Stimulated activated naive CD8-positive, alpha-beta T cell treated with anti-CD3 and anti-CD28 coated beads, Interleukin-15, Interleukin-2, amounts not matched to agents 100 ng/mL and 50 ng/mL, for 24 hours (primary cell): ENCODE measurements around the gene SLC22A23.

ENCODE experiments used
- H3K27ac Mint-ChIP-seq: one replicate; pipeline ENCODE4 v1.8.0; 2021; ENCODE audit warnings: mild to moderate bottlenecking, mixed read lengths
- H3K27me3 Mint-ChIP-seq: one replicate; pipeline ENCODE4 v1.8.0; 2021; ENCODE audit warnings: mixed read lengths
- H3K36me3 Mint-ChIP-seq: one replicate; pipeline ENCODE4 v1.8.0; 2021; ENCODE audit warnings: low read depth, mixed read lengths
- H3K4me1 Mint-ChIP-seq: one replicate; pipeline ENCODE4 v1.8.0; 2021; ENCODE audit warnings: low read depth, mixed read lengths
- H3K4me3 Mint-ChIP-seq: one replicate; pipeline ENCODE4 v1.8.0; 2021; ENCODE audit warnings: mild to moderate bottlenecking, mixed read lengths
- H3K9me3 Mint-ChIP-seq: one replicate; pipeline ENCODE4 v1.8.0; 2021; ENCODE audit warnings: mixed read lengths

The SLC22A23 gene

DNA sequence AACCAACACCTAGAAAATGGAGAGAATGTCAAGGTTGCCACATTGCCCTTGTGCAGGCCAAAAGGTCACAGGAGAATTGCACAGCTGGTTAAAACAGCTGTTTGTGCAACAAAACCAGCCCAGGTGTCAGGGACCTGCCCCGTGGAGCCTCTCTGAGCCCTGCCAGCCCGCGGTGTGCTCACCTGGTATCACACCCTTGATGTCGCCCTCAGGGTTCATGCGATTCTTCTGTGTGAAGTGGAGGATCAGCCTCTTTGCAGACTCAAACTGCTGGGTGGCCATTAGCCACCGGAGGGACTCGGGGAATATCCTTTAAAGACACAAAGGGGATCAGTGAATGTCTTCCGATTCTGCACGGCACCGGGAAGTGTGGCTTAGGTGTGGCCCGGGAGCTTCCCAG, 158.9 kb downstream of the SLC22A23 start:
- no peak overlapping the region for H3K27ac Mint-ChIP-seq
- no peaks in the 10 kb centered on the region for H3K4me1 Mint-ChIP-seq
- no peaks in the 10 kb centered on the region for H3K36me3 Mint-ChIP-seq
- H3K4me3 Mint-ChIP-seq, result no peak overlapping the region
- peaks cover 10% of the 10 kb centered on the region for H3K27me3 Mint-ChIP-seq
- no peaks in the 10 kb centered on the region for H3K9me3 Mint-ChIP-seq

DNA sequence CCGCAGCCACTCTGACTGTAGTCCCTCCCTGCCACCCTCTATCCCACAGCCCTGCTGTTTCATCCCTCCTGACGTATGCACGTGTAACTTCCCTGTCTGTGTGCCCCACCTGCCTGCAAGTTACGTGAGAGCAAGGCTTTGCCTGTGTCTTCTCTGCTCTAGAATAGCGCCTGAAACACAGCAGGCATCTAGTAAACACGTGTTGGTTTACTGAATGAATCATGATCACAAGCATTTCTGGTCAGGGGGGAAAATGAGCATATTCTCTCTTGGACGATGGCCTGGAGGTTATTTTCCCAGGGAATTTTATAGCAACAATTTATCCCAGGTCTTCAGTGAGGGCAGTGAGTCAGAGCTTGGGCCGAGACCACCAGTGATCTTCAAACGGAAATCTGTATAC, 159.8 kb downstream of the SLC22A23 start:
- H3K4me3 Mint-ChIP-seq, result no peak overlapping the region
- no peaks in the 10 kb centered on the region for H3K9me3 Mint-ChIP-seq
- no peaks in the 10 kb centered on the region for H3K4me1 Mint-ChIP-seq
- no peak overlapping the region for H3K27ac Mint-ChIP-seq
- no peaks in the 10 kb centered on the region for H3K36me3 Mint-ChIP-seq
- peaks cover 1% of the 10 kb centered on the region for H3K27me3 Mint-ChIP-seq

DNA sequence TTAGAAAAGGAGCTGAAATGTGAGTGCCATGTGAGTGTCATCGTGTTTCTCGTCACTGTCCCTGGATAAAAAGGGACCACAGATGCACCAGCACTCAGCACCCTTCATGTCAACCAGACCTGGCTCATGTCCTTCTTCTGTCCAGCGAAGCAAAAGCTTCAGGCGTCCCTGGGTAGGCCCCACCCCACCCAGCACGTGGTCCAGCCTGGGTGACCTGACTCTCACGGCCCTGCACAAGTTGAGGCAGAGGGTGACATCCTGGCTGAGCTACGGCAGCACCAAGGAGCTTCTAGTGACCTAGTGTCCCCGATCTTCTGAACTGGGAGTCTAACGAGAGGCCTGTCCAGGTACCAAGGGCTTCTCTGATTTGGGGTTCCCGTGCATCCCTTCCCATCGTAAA, 160.3 kb downstream of the SLC22A23 start:
- Mint-ChIP-seq H3K27me3 (no peaks in the 10 kb centered on the region), H3K9me3 (no peaks in the 10 kb centered on the region), H3K36me3 (no peaks in the 10 kb centered on the region), H3K4me3 (no peak overlapping the region), H3K27ac (no peak overlapping the region), H3K4me1 (no peaks in the 10 kb centered on the region)

DNA sequence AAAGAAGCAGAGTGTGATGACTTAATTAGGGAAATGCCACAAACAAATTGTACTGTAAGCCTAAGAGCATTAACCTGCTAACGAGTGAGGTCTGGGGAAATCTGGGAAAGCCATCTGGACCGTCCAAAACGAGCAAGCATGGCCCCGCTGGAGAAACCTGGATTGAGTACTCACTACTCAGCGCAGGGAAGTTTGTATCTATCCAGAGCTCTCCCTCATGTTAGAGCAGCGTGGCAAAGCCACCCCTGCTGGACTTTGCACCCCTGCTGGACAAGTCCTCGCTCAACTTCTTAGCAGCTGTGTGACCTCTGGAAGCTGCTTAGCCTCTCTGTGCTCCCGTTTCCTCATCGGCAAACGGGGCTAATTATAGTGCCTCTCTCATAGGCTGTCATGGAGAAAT, 160.8 kb downstream of the SLC22A23 start:
- Mint-ChIP-seq H3K4me3 (no peak overlapping the region), H3K36me3 (no peaks in the 10 kb centered on the region), H3K9me3 (no peaks in the 10 kb centered on the region), H3K27ac (no peak overlapping the region), H3K4me1 (no peaks in the 10 kb centered on the region), H3K27me3 (no peaks in the 10 kb centered on the region)

DNA sequence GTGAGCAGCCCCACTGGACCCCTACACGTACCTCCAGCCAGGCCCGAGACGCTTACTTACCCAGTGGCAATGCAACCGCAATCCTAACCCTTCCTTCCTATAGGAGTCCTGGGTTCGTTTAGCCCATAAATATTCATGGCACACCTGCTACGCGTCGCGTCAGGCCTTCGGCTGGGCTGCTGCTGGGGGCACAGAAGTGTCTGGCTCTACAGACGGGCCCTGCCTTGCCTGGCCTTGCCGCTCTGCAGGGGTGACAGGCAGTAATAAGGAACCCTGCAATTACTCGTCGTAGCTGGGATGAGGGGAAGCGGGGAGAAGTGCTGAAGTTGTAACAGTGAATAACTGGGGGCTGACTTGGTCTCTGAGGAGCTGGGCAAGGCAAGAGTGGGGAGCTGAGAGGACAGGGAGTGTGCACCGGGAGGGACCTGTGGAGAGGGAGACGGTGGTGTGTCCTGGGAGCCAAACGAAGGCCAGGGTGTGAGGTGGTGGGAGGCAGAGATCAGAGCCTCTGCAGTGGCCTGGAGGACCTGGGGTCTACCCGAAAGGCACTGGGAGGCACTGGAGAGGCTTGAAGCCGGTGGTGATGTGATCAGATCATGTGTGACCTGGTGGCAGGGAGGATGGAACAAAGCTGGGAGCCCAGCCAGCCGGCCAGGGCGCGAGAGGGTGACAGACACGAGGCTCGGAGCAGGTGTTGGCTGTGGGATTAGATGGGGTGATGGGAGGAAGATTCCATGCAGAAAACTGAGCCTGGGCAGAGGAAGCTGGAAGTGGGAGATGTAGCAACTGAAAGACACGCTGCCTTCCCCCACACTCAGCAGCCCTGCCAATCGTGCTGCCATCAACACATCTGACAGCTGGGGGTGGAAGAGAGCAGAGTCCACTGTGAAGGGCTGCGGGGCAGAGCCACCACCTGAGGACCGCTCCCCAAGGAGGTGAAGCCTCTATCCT, 161.7 kb downstream of the SLC22A23 start:
- H3K27ac Mint-ChIP-seq, result no peak overlapping the region
- no peak overlapping the region for H3K4me3 Mint-ChIP-seq
- H3K9me3 Mint-ChIP-seq, result no peaks in the 10 kb centered on the region
- no peaks in the 10 kb centered on the region for H3K4me1 Mint-ChIP-seq
- H3K36me3 Mint-ChIP-seq, result no peaks in the 10 kb centered on the region
- H3K27me3 Mint-ChIP-seq, result no peaks in the 10 kb centered on the region

DNA sequence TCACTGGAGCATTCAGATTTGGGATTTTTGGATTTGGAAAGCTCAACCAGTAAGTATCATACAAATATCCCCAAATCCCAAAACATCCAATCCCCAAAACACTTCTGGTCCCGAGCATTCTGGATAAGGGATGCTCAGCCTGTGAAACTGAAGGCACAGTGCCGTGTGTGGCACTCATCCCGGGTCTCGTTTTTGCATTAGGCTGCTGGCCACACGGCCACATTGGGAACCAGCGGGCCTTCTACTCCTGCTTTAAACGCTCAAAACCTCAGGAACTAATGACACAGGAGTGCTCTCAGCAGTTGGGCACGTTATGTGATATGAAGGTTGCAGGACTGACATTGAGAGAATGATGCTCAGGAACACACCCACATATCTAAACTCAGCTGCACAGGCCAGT, 162.5 kb downstream of the SLC22A23 start:
- H3K27me3 Mint-ChIP-seq, result no peaks in the 10 kb centered on the region
- no peaks in the 10 kb centered on the region for H3K9me3 Mint-ChIP-seq
- H3K4me3 Mint-ChIP-seq, result no peak overlapping the region
- no peaks in the 10 kb centered on the region for H3K4me1 Mint-ChIP-seq
- no peak overlapping the region for H3K27ac Mint-ChIP-seq
- H3K36me3 Mint-ChIP-seq, result no peaks in the 10 kb centered on the region

DNA sequence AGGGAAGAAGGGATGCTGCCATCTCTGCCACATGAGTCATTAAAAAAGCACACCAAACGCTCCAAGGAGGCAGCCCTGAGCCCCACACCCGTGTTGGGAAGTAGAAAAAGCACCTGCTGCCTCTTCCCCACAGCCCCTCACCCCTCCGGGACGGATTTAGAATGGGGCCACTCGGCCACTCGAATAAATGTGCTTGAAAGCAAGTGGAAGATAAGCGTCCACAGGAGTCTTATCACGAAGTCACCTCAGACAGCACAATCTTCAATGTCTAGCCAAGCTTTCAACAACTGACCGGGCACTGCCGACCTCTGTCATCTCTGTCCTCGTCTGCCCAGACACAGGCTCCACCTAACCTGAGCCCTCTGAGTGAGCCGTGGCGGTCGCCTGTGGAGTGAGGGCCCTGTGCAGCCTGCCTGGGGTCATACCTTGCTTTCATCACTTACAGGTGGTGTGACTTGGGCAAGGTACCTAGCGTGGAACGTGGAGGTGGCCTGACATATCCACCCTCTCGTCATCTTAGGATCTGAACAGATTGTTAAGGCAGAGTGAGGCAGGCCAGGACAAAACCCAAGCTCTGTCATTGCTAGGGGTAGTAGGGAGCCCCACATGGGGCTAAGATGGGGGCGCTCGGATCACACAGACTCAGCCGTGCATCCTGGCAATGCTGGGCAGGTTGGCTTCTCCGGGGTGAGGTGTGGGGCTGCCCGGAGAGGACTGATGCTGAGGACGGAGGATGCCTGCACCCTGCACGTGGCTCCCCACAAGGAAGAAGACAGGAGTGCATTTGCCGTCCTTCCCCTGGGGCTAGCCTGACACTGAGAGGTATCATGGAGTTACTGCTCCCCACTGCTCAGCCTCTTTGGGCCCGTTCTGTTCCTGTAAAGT, 163.3 kb downstream of the SLC22A23 start:
- Mint-ChIP-seq H3K9me3 (no peaks in the 10 kb centered on the region), H3K4me1 (no peaks in the 10 kb centered on the region), H3K36me3 (no peaks in the 10 kb centered on the region), H3K27me3 (no peaks in the 10 kb centered on the region), H3K4me3 (no peak overlapping the region), H3K27ac (no peak overlapping the region)

DNA sequence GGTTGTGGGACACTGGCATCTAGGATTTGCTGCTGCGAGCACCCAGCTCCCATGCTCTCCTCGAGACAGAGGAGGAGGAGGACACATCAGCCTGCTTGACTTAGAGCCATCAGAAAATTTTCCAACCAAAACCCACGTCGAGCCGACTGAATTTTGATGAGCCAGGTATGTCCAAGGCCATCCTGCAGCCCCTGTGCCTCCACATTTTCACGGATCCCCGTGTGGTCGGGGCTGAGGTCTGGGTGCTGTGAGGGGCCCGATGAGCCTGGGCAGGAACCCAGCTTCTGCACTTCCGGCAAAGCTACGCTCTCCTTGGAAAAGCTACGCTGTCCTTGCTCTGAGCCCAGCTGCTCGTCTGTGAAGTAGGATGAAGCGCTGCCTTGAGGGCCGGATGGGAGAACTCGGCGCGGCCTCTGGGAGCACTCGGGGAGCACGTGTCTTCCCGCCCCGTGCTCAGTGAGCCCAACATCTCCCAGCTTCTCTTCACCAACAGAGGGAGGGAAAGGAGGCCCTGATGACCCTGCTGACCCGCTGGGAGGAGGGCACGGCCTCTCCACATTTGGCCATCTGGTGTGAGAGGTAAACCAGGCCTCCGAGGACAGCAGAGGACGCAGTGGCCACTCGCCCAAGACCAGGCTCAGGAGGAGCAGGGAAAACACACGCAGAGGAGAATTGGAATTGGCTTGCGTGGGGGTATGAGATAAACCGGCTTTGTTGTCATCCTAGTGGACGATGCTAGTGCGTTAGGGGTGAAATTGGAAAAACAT, 164.2 kb downstream of the SLC22A23 start:
- H3K4me1 Mint-ChIP-seq, result no peaks in the 10 kb centered on the region
- no peaks in the 10 kb centered on the region for H3K27me3 Mint-ChIP-seq
- no peaks in the 10 kb centered on the region for H3K9me3 Mint-ChIP-seq
- H3K4me3 Mint-ChIP-seq, result no peak overlapping the region
- no peaks in the 10 kb centered on the region for H3K36me3 Mint-ChIP-seq
- H3K27ac Mint-ChIP-seq, result no peak overlapping the region

DNA sequence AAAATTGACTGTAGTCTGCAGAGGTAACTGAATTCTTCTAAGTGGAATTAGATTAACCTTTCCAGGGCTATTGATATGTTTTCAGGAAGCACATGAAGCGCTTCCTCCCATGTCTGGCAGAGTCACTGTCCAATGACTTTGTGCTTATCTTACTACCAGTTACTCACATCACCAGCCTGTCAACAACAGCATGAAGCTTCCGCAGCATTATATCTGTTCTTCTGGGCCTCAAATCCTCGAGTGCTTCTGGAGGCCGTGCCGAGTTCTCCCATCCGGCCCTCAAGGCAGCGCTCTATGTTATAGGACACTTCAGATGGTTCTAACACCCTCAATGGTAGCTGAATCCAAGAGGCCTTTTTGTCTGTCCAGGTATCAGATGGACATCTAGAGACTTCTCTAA, 164.9 kb downstream of the SLC22A23 start:
- Mint-ChIP-seq H3K27ac (no peak overlapping the region), H3K36me3 (no peaks in the 10 kb centered on the region), H3K4me1 (no peaks in the 10 kb centered on the region), H3K27me3 (no peaks in the 10 kb centered on the region), H3K4me3 (no peak overlapping the region), H3K9me3 (no peaks in the 10 kb centered on the region)

DNA sequence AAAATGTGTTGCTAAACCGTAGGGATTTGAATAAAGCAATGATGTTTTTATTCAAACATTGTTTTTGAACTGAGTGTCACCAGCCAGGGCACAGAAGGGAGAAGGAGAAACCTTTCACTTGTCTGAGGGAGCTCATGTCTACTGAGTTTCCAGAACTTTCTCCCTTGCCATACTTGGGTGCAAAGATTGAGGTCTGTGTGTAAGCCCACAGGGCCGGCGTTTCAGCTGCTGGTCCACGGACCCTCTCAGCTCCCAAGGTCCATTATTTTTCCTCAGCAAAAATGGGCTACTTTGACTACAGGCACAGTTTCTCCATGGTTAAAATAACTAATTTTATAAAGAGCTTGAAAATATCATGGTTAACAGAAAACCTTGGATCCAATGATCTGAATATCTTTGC, 165.5 kb downstream of the SLC22A23 start:
- no peaks in the 10 kb centered on the region for H3K27me3 Mint-ChIP-seq
- no peak overlapping the region for H3K4me3 Mint-ChIP-seq
- no peaks in the 10 kb centered on the region for H3K36me3 Mint-ChIP-seq

DNA sequence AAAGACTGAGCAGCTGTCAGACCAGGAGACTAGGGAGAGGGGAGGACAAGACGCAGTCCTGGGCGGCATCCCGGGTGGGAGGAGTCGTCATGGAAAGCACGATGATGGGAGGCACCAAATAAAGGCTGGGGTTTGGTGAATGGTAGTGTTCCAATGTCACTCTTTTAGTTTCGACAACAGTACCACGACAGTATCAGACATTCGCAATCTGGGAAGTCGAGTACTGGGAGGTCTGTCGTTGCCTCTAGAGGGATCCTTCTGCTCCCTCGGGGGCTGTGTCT, 166.0 kb downstream of the SLC22A23 start:
- Mint-ChIP-seq H3K4me1 (no peaks in the 10 kb centered on the region), H3K9me3 (no peaks in the 10 kb centered on the region), H3K4me3 (no peak overlapping the region), H3K27ac (no peak overlapping the region), H3K36me3 (no peaks in the 10 kb centered on the region), H3K27me3 (no peaks in the 10 kb centered on the region)

More for the DNA sequence above, 165.5 kb downstream of the SLC22A23 start:
- Mint-ChIP-seq H3K9me3 (no peaks in the 10 kb centered on the region), H3K4me1 (no peaks in the 10 kb centered on the region), H3K27ac (no peak overlapping the region)

DNA sequence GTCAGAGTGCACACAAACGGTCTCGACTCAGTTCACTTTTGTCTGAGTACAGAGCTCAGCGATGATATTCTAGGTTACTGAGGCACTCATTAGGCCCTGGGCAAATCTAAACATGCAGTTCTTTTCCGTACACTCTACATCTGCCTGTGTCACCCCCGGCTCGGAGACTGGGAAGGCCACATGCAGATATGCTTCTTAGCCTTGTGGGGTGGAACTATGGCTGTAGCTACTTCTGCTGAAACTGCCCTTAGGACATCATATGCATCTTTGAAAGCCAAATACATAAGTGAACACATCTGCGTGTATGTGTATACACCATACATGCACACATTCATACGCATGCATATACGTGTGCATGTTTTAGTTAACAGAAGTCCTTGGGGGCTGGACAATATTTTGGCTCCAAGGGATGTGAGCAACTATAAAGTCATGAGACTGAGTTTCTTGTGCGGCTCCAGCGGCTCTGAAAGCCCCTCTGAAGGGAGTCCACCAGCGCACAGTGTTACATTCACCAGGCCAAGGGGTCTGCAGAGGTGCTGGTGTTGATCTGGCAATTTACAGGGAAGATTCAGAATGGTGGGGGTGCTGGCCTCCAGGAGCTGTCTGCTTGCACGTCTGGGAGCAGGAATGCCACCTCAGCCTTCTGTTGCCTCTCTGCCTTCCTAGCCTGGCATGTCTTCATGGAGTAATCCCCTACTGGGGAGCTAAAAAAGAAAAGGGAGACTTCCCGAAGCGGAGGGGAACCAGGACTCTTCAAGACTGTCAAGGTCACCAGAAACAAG, 166.5 kb downstream of the SLC22A23 start:
- Mint-ChIP-seq H3K27ac (no peak overlapping the region), H3K9me3 (no peaks in the 10 kb centered on the region), H3K27me3 (no peaks in the 10 kb centered on the region), H3K4me3 (no peak overlapping the region), H3K4me1 (no peaks in the 10 kb centered on the region), H3K36me3 (no peaks in the 10 kb centered on the region)

DNA sequence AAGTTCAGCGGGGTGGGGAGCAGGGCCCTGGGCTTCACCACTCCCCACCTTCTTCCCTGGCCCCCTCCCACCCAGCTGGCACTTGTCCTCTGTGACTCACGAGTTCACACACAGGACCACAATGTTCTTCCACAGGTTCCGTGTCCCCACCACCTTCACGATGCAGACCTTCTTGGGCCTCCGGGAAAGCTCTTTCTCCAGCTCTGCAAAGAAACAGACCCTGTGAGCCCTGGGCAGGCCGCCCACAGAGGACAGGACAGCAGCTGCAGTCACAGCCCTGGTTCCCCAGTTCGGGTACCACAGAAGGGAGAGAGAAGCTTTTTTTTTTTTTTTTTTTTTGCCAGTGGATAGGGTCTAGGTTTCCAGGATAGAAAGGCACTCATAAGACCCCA, 167.2 kb downstream of the SLC22A23 start:
- Mint-ChIP-seq H3K9me3 (no peaks in the 10 kb centered on the region), H3K36me3 (no peaks in the 10 kb centered on the region), H3K27ac (no peak overlapping the region), H3K4me3 (no peak overlapping the region), H3K4me1 (no peaks in the 10 kb centered on the region), H3K27me3 (no peaks in the 10 kb centered on the region)
